GM18909 (cell line): ENCODE measurements around the gene PHLDA2.

Experiments used
- ATAC-seq: cut with Tn5 transposase; IDR thresholded peaks from one replicate; pipeline ENCODE4 v1.9.1; 2021; ENCODE audit warnings: mild to moderate bottlenecking; ENCODE audit not compliant: unreplicated experiment, poor library complexity

PHLDA2 gene

DNA sequence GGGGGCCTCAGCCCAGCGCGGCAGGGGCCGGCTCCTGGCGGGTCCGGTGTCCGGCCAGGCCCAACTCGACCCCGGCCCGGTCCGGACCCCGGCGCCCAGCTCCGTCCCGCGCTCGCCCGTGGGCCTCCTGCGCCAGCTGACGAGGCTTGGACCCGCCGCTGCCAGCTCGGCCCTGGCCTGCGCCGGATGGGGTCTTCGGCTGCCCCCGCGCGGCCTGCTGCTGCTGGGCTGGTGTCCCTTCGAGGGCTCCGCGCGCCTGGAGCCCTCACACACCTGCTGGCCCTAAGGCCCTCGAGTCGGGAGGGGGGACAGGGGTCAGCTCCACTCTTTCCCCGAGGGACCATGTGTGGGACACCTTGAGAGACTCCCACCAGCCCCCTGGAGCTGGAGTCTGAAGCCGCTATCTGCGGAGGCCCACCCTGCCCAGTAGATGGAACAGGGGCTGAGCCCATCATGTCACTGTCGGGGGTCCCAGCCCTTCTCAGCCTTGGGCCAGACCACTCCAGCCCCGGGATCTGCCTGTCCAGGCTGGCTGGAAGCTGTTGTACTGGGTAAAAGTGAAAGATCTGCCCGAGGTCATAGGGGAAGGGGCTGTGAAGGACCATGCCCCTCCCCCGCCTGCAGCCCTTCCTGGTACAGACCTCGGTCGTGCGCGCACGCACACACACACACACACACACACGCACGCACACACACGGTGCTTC, 42.9 kb downstream of the PHLDA2 start:
- ATAC-seq: peak; percentile 2

DNA sequence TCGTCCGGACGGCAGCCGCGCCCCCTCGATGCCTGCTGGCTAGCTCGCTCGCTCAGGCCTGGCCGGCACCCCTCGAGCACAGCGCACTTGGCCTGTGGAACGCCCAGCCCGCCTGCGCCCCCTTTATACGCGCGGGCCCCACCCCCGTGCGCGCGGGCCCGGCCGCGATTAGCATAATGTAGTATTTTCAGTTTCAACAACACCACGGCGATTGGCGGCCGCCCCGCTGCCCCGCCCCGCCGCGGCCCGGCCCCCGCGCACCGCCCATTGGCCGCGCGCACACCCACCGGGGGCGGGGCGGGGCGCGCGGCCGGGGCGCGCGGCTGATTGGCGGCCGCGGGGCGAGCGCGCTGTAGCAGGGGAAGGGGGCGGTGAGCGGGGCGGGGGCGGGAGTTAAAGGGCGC, 43.5 kb downstream of the PHLDA2 start, which contains the start of gene CDKN1C:
Gene CDKN1C (minus strand): TSS at position 98 of the 404 bp plus-strand sequence. CDS start 319 bp downstream, outside the sequence.
- ATAC-seq: peak; percentile 71

DNA sequence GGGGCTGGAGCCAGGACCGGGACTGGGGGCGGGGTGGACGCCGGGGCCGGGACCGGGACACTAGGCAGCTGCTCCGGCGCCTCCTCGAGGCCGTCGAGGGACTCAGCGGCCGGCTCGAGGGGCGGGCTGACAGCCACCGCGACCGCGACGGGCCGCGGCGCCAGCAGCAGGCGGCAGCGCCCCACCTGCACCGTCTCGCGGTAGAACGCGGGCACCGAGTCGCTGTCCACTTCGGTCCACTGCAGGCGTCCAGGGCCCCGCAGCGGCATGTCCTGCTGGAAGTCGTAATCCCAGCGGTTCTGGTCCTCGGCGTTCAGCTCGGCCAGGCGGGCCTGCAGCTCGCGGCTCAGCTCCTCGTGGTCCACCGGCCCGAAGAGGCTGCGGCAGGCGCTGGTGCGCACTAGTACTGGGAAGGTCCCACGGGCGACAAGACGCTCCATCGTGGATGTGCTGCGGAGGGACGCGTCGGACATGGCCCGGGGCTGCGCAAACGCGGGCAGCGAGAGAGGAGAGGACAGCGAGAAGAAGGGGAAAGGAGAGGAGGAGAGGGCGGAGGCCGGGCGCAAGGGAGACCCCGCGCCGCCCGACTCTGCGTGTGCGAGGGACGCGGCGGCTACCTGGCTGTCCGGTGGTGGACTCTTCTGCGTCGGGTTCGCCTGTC, 44.1 kb downstream of the PHLDA2 start:
- no peak for ATAC-seq

DNA sequence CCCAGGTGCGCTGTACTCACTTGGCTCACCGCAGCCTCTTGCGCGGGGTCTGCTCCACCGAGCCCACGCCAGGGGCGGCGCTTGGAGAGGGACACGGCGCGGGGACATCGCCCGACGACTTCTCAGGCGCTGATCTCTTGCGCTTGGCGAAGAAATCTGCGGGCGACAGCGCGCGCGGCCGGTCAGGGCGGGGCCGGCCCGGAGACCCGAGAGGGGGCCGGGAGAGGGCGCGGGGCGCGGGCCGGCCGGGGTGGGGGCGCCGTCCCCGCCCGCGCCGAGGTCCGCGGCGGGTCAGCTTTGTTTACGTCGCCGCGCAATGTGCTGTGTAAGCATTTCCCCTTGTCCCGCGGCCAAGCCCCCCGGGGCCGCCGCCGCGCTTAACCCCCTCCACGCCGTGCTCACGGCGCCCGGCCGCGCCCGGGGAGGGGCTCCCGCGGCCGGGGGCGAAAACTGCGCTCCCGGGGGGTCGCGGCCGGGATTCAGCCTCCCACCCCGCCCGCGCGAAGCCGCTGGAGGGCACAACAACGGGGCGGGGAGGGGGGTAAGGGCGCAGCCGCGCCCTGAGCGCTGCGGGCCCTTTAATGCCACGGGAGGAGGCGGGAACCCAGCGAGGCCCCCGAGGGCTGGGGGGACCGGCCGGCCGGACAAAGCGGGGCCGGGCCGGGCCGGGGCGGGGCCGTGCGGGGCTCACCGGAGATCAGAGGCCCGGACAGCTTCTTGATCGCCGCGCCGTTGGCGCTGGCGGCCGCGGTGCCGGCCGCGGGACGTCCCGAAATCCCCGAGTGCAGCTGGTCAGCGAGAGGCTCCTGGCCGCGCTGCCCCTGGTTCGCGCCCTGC, 45.0 kb downstream of the PHLDA2 start:
- no peak for ATAC-seq

DNA sequence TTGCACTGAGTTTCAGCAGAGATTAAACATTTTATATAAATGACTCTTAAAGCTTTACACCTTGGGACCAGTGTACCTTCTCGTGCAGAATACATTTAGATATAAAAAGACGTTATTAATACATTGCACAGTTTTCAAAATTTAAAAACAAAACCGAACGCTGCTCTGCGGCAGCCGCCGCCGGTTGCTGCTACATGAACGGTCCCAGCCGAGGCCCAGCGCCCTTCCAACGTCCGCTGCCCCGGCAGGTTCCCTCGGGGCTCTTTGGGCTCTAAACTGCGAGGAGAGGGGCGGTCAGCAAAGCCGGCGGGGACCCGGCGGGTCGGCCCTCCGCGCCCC, 45.6 kb downstream of the PHLDA2 start:
- ATAC-seq: no peak

DNA sequence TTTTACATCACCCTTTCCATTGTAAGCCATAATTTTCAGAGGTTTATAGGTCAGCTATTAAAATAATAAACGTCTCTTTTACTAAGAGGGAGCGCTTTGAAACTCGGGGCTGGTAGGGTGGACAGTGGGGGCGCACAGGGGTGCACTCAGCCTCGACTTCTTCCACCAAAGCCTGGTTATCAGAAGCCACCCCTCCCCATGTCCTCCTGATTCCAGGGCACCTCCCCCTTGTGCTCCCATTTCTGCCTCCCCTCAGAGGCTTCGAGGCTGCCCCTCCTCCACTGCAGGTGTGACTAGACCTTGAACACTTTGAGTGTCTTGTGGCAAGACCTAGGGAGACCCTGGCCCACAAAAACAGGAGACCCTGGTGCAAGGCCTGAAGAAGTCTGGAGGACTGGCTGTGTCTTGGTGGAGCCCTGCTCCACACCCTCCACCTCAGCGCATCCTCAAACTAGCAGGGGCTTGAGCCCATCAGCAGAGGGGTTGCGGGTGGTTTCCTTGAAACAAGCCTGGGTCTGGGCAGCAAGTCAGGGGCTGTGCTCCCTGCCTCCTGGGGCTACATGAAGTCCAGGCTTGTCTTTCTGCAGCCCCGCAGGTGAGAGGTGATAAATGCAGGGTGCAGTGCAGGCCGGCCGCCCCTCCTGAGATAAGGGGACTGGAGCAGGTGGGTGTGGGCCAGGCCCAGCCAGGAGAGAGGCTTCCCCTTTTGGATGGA, 46.7 kb downstream of the PHLDA2 start:
- ATAC-seq: no peak

DNA sequence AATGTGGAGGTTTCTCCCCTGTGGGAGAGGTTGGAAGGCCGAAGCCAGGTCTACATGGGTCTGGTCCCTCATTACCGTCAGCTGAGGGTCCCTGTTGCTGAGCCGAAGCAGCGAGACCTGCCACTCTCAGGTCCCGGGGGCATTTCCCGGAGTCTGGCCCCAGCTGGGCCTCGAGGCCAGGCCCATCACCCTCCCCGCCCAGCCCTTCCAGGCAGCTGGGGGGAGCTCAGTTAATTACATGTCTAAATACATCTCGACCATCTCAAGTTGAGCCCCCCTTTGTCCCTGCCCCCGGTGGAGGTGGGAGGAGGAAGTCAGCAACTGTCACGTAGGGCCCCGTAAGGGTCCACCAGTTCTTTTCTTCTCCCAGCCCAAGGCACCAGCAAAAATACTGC, 47.2 kb downstream of the PHLDA2 start:
- no peak for ATAC-seq

DNA sequence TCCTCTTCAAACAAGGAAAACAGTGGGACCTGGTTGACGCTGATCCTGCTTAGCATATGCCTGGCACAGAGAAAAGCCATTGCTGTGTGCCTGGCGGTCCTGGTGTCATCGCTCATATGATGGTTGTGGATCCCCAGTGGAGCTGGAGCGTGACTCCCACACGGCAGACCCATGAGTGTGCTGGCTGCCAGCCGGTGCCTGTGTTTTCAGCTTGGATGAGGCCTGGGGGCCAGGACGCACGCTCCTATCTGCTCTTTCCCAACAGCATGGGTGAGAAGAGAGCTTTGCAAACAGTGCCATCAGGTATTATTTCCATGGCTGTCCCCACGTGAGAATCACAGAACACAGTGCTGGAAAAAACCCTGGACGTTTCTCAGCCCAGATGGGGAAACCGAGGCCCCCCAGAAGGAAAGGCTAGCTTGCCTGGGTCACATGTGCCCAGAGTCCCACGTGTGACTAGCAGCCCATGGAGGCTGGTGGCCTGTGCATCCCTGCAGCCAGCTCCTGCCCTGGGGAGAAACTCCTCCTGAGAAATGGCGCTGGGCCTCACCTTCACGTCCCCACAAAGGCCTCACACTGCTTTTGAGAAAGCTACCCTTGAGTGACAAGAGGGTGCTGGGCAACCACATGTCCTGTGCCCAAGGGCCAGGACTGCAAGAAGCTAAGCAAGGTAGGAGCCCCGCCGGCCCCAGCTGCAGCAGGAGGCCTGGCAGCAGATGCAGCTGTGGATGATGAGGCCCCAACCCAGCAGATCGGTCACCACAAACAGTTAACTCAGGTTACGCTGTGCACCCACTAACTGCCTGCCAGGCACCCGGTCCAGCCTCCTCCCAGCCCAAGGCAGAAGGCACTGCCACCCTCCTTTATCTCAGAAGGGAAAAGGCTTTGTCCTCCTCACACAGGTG, 47.9 kb downstream of the PHLDA2 start:
- no peak for ATAC-seq

DNA sequence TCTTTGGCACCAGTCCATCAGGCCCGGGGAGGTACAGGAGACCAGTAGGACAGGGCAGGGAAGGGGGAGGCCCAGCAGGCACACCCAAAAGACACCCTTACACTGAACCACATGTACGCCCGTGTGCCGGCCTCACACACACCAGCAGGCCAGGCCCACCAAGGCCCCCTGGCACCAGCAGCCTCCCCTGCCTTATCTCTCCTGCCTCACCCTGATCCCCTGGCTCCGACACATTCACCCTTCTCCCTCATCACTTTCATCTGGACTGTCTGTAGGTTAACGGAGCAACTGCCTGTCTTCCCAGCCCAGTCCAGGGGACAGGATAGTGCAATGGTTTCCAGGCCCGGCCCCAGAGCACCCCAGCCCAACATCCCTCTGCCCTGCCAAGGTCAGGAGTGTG, 48.6 kb downstream of the PHLDA2 start:
- ATAC-seq: no peak

DNA sequence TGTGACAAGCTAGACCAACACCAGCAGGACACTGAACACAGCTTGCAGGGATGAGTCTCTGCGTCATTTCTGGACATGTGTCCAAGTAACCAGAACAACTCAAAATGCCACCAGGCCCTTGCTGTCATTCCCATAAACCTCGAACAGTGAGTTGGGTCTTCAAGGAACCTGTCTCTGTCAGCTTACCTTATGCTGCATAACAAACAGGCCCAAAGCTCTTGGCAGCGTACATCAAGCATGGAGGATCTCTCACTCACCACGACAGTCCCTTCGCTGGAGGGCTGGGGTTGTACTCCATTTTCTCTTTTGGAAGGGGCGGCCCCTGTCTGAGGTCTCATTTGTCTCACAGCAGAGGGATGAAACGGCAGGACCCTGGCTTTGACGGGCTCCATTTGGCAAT, 50.4 kb downstream of the PHLDA2 start:
- no peak for ATAC-seq
